ENCODE results near the gene CEP131.

DNA sequence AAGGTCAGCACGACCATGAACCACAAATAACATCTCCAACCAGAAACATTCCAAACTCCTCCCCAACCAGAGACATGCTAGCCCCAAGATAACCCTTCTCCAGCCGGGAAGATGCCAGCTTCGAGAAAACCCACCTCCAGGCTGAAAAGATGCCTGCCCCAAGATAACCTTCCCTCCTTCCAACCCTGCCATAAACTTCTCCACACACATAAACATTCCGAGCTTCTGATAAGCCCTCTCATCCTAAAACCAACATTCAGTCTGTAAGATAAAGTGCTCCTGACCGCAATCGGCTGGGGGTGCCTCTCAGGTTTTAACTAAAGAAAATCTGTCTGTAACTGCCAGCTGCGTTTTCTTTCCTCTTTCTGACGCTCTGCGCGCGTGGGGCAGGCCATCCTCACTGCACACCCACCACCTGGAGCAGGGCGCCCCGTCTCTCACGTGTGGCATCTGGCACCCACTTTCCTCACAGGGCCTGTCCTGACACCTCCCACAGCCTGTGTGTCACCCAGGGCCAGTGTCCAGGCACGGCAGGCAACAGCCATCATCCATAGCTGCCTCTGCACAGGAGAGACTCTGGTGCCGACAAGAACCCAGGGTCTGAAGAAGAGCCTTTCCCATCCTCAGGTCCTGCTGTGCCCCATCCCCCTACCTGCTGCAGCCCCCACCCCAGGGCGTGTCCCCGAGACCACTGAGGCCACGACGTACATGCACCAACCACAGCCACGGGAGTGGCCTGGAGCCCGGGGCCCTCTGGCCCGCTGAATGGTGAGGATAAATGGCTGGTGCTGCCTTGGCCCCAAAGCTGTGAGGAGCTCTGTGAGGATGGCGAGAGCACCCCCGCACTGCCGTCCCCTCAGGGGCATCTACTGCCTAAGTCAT, 12.4 kb upstream of the CEP131 start:
- no peak for TF ChIP-seq POLR2A (IDR thresholded peaks at IDR 0.05)
- TF ChIP-seq, protein P1, sequence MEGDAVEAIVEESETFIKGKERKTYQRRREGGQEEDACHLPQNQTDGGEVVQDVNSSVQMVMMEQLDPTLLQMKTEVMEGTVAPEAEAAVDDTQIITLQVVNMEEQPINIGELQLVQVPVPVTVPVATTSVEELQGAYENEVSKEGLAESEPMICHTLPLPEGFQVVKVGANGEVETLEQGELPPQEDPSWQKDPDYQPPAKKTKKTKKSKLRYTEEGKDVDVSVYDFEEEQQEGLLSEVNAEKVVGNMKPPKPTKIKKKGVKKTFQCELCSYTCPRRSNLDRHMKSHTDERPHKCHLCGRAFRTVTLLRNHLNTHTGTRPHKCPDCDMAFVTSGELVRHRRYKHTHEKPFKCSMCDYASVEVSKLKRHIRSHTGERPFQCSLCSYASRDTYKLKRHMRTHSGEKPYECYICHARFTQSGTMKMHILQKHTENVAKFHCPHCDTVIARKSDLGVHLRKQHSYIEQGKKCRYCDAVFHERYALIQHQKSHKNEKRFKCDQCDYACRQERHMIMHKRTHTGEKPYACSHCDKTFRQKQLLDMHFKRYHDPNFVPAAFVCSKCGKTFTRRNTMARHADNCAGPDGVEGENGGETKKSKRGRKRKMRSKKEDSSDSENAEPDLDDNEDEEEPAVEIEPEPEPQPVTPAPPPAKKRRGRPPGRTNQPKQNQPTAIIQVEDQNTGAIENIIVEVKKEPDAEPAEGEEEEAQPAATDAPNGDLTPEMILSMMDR (IDR thresholded peaks at IDR 0.05), result no peak

Measured in sigmoid colon (tissue), 3 donors.